ENCODE results near the gene UROD. TPM values are rescaled to one million over a fixed set of nuclear protein-coding genes. Genes with fewer than 3 reads are reported as not detected.

The UROD gene
- polyA plus RNA-seq, 1 donor from 2014 or later: 96.9 TPM

GRCh38 chr1:44964396-44964795 lies 47.7 kb upstream of the UROD start:
- H3K27ac ChIP-seq (ENCODE audit: low read length): no peak overlapping the region
- H3K79me2 ChIP-seq (replicated peaks; ENCODE audit: insufficient read depth, low read length): no peaks in the 10 kb centered on the region
- H3F3A ChIP-seq (ENCODE audit: insufficient read depth, low read length, poor library complexity, severe bottlenecking): no peaks in the 10 kb centered on the region
- no peaks in the 10 kb centered on the region for H3K9me2 ChIP-seq (ENCODE audit: insufficient read depth, low read length)
- no peaks in the 10 kb centered on the region for H3K27me3 ChIP-seq (ENCODE audit: insufficient read depth, low read depth, low read length)
- H4K20me1 ChIP-seq (ENCODE audit: insufficient read depth): no peaks in the 10 kb centered on the region
- TF ChIP-seq SMC3 (conservative IDR thresholded peaks at IDR 0.05; ENCODE audit: poor library complexity) (no peak), POLR2AphosphoS5 (IDR thresholded peaks at IDR 0.05) (no peak), RAD21 (conservative IDR thresholded peaks at IDR 0.05) (no peak), EZH2 (IDR thresholded peaks at IDR 0.05; ENCODE audit: borderline replicate concordance, insufficient read depth, low read length, poor library complexity, severe bottlenecking) (no peak), EP300 (conservative IDR thresholded peaks at IDR 0.05; ENCODE audit: poor library complexity, severe bottlenecking) (no peak), TAF1 (IDR thresholded peaks at IDR 0.05; ENCODE audit: low read depth) (no peak), REST (IDR thresholded peaks at IDR 0.05; ENCODE audit: borderline replicate concordance) (no peak), MXI1 (conservative IDR thresholded peaks at IDR 0.05; ENCODE audit: poor library complexity, severe bottlenecking) (no peak)
- TF ChIP-seq, protein P1, sequence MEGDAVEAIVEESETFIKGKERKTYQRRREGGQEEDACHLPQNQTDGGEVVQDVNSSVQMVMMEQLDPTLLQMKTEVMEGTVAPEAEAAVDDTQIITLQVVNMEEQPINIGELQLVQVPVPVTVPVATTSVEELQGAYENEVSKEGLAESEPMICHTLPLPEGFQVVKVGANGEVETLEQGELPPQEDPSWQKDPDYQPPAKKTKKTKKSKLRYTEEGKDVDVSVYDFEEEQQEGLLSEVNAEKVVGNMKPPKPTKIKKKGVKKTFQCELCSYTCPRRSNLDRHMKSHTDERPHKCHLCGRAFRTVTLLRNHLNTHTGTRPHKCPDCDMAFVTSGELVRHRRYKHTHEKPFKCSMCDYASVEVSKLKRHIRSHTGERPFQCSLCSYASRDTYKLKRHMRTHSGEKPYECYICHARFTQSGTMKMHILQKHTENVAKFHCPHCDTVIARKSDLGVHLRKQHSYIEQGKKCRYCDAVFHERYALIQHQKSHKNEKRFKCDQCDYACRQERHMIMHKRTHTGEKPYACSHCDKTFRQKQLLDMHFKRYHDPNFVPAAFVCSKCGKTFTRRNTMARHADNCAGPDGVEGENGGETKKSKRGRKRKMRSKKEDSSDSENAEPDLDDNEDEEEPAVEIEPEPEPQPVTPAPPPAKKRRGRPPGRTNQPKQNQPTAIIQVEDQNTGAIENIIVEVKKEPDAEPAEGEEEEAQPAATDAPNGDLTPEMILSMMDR (IDR thresholded peaks at IDR 0.05; ENCODE audit: poor library complexity, severe bottlenecking): no peak
- H3K4me2 ChIP-seq (ENCODE audit: low read length): no peak overlapping the region
- H3K4me3 ChIP-seq (ENCODE audit: low read length): no peak overlapping the region
- H3K9ac ChIP-seq (ENCODE audit: low read length): no peak overlapping the region
- H3K9me3 ChIP-seq (ENCODE audit: low read length): no peaks in the 10 kb centered on the region
- H3K36me3 ChIP-seq (ENCODE audit: insufficient read depth, low read length): peaks cover 3% of the 10 kb centered on the region
- H2AFZ ChIP-seq (ENCODE audit: low read depth, low read length): no peak overlapping the region

GRCh38 chr1:44970317-44970716 lies 41.7 kb upstream of the UROD start:
- no peak overlapping the region for H3K27ac ChIP-seq (ENCODE audit: low read length)
- no peak overlapping the region for H2AFZ ChIP-seq (ENCODE audit: low read depth, low read length)
- TF ChIP-seq MXI1 (conservative IDR thresholded peaks at IDR 0.05; ENCODE audit: poor library complexity, severe bottlenecking) (no peak), EP300 (conservative IDR thresholded peaks at IDR 0.05; ENCODE audit: poor library complexity, severe bottlenecking) (no peak), REST (IDR thresholded peaks at IDR 0.05; ENCODE audit: borderline replicate concordance) (no peak), TAF1 (IDR thresholded peaks at IDR 0.05; ENCODE audit: low read depth) (no peak)
- TF ChIP-seq, protein P1 (IDR thresholded peaks at IDR 0.05; ENCODE audit: poor library complexity, severe bottlenecking): no peak
- no peak overlapping the region for H3K9ac ChIP-seq (ENCODE audit: low read length)
- no peaks in the 10 kb centered on the region for H3K27me3 ChIP-seq (ENCODE audit: insufficient read depth, low read depth, low read length)
- H3K9me3 ChIP-seq (ENCODE audit: low read length): no peaks in the 10 kb centered on the region
- H3K4me2 ChIP-seq (ENCODE audit: low read length): no peak overlapping the region
- H4K20me1 ChIP-seq (ENCODE audit: insufficient read depth): no peaks in the 10 kb centered on the region
- H3K79me2 ChIP-seq (replicated peaks; ENCODE audit: insufficient read depth, low read length): no peaks in the 10 kb centered on the region
- H3K36me3 ChIP-seq (ENCODE audit: insufficient read depth, low read length): no peaks in the 10 kb centered on the region
- H3K9me2 ChIP-seq (ENCODE audit: insufficient read depth, low read length): no peaks in the 10 kb centered on the region
- H3F3A ChIP-seq (ENCODE audit: insufficient read depth, low read length, poor library complexity, severe bottlenecking): no peaks in the 10 kb centered on the region
- no peak overlapping the region for H3K4me3 ChIP-seq (ENCODE audit: low read length)

Data from neural cell (in vitro differentiated cells).